ENCODE results near the gene TBX4.
A peak's percentile ranks its signal among the peaks of the same experiment; 100 is the strongest.

TBX4 gene

DNA sequence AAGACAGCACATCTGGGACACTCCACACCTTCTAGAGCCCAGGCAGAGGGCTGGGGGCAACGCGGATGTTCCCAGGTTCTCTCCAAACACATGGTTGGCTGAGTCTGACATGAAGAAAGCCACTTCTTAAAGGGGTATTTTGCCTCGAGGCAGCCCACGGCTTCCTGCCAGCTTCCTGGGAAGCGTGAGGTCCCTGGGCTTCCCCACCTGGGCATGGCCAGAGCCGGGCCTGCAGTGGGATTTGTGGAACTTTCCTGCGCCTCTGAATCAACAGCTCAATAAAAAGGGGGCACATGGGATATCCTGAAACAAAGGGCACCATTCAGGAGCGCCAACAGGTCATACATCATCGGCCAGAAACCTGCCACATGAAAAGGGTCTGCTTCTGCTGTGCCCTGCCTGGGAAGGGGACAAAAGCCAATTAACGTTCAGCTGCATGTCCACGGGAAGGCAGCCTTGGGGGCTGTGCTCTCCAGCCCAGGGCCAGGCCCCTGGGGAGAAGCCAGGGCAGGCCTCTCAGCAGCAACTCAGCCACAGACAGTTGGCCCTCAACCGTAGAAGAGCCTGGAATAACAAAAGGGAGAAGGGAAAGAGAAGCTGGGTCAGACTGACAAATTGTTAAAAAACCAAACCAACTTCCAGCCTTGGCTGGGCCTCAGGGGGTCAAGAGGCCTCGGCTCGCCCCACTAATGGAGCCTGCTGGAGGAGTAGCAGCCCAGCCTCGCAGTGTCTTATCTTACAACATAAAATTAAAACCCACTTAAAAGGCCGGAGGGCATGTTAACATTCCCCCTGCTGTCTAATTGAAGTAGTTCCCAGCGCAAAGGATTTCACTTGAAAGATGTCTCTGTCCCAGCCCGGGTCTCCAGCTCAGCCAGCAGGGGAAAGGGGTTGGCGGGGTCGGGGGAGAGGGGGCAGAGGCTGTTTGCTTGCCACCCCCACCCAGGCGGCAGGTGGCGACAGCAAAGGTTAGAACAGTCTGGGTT lies 34.2 kb downstream of the TBX4 start:
- TF ChIP-seq POLR2AphosphoS5 (IDR thresholded peaks at IDR 0.05; ENCODE audit: borderline replicate concordance, low read depth, low read length) (no peak), FOXP2 (optimal IDR thresholded peaks at IDR 0.05; ENCODE audit: control extremely low read depth, extremely low read length, insufficient read depth) (no peak), EZH2 (IDR thresholded peaks at IDR 0.05) (no peak)
- H3K9me3 ChIP-seq (ENCODE audit: low read depth, low read length): no peaks in the 10 kb centered on the region
- no peak overlapping the region for H3K4me3 ChIP-seq
- no peak overlapping the region for H3K27ac ChIP-seq
- H3K9ac ChIP-seq (ENCODE audit: insufficient read length): no peak overlapping the region
- peak; percentile 44 for DNase-seq (ENCODE audit: low read depth, low spot score)
- no peaks in the 10 kb centered on the region for H3K36me3 ChIP-seq (ENCODE audit: insufficient read depth, low read length)

DNA sequence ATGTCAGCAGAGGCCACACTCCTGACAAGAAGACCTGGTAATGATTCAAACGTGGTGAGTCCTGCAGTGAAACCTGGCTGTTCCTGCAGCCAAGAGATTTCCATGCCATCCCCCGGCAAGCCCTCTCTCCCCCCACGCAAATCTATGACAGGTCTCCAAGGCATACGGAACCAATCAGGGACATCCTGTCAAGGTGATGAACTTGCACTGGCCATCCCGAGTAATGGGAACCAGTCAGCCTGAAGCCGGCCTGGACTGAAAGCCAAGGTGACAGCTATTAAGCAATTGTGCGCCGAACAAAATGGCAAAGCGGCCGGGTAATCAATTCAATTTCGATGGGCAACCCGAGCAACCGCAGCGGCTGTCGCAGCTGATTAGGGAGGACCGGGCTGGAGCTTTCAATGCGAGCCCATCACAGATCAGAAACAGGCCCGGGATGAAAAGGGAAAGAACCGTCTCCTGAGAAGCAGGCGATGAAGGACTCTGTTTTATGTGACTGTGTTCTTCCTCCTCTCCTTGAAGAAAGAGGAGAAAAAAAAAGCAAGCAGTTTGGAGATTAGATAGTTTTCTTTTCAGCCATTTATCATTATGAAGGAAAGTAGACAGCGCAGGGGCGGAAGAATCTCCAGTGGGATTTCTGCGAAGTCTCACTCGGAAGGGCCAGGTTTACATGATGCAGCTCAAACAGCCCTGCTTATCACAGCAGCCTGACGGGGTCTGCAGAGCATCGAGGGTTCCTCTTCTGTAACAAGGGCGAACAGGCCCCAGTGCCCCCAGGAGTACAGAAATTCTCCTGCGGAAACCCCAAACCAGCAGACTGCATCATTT lies 35.2 kb downstream of the TBX4 start:
- Histone ChIP-seq H3K4me3 (no peak overlapping the region), H3K27ac (no peak overlapping the region), H3K9ac (ENCODE audit: insufficient read length) (no peak overlapping the region), H3K9me3 (ENCODE audit: low read depth, low read length) (no peaks in the 10 kb centered on the region), H3K36me3 (ENCODE audit: insufficient read depth, low read length) (no peaks in the 10 kb centered on the region)
- no peak for DNase-seq (ENCODE audit: low read depth, low spot score)
- TF ChIP-seq POLR2AphosphoS5 (IDR thresholded peaks at IDR 0.05; ENCODE audit: borderline replicate concordance, low read depth, low read length) (no peak), EZH2 (IDR thresholded peaks at IDR 0.05) (no peak), FOXP2 (optimal IDR thresholded peaks at IDR 0.05; ENCODE audit: control extremely low read depth, extremely low read length, insufficient read depth) (no peak)

DNA sequence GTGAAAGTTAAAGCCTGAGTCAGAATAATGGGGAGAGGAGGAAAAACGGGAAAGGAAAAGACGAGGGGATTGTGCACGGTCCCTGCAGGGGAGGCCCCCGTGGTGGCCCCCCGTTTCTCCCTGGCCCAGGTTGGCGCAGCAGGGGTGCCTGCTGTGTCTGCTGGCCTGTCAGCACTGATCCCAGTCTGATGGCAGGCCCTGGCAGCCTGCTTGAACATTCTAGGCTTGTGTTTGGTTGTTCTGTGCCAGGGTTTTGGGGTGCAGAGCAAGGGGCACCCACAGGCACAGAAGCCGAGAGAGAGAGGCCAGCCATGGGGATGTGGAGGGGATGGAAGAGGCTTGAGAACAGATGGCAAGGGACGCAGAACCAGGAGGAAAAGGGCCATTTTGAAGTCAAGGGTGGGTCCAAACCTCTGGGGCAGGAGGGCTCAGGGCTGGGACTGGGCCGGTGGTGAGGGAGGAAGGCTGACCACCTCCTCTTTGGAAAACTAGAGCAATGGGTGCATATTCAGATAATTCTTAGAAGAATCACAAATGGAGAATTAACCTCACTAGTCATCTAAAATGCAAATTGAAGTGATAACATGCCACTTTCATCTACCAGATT lies 35.9 kb downstream of the TBX4 start:
- H3K36me3 ChIP-seq (ENCODE audit: insufficient read depth, low read length): no peaks in the 10 kb centered on the region
- no peak overlapping the region for H3K4me3 ChIP-seq
- TF ChIP-seq EZH2 (IDR thresholded peaks at IDR 0.05) (no peak), POLR2AphosphoS5 (IDR thresholded peaks at IDR 0.05; ENCODE audit: borderline replicate concordance, low read depth, low read length) (no peak), FOXP2 (optimal IDR thresholded peaks at IDR 0.05; ENCODE audit: control extremely low read depth, extremely low read length, insufficient read depth) (no peak)
- H3K9me3 ChIP-seq (ENCODE audit: low read depth, low read length): no peaks in the 10 kb centered on the region
- H3K27ac ChIP-seq: no peak overlapping the region
- no peak for DNase-seq (ENCODE audit: low read depth, low spot score)
- no peak overlapping the region for H3K9ac ChIP-seq (ENCODE audit: insufficient read length)

DNA sequence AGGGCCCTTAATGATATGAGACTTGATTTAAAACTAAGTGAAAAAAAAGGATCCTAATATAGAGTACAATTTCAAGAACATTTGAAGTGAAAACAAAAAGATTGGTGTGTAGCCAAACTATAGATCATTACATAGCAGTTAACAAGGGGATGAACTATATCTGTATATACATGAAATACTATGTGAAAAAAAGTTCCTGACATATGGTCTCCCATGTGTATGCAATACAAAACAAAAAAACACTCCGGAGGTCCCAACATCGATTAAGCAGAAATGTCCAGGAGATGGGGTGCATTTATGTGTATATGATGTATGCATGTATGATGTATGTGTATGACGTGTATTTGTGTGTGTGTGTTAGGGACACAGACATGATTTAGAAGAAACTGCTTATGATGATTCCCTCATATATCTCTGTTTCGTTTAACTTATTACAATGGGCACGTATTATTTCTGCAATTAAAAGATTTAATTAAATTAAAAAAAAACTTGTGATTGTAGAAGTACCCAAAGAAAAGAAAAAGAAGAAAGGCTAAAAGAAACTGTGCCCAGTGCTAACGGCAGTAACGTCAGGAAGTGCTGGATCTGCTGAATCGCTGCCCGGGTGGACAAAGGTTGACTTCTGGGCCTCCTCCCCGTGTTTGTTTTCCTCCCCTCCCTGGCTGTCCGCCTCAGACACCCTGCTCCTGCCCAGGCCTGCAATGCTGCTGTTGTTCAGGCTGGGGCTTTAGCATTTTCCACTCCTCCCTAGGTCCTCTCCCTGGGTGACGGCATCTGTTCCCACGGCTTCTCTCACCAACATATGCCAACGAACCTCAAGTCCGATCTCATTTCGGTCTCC lies 36.9 kb downstream of the TBX4 start:
- no peak overlapping the region for H3K4me3 ChIP-seq
- H3K9me3 ChIP-seq (ENCODE audit: low read depth, low read length): no peaks in the 10 kb centered on the region
- no peak for TF ChIP-seq EZH2 (IDR thresholded peaks at IDR 0.05)
- TF ChIP-seq POLR2AphosphoS5 (IDR thresholded peaks at IDR 0.05; ENCODE audit: borderline replicate concordance, low read depth, low read length): no peak
- no peak for TF ChIP-seq FOXP2 (optimal IDR thresholded peaks at IDR 0.05; ENCODE audit: control extremely low read depth, extremely low read length, insufficient read depth)
- no peak for DNase-seq (ENCODE audit: low read depth, low spot score)
- no peaks in the 10 kb centered on the region for H3K36me3 ChIP-seq (ENCODE audit: insufficient read depth, low read length)
- H3K9ac ChIP-seq (ENCODE audit: insufficient read length): no peak overlapping the region
- no peak overlapping the region for H3K27ac ChIP-seq

DNA sequence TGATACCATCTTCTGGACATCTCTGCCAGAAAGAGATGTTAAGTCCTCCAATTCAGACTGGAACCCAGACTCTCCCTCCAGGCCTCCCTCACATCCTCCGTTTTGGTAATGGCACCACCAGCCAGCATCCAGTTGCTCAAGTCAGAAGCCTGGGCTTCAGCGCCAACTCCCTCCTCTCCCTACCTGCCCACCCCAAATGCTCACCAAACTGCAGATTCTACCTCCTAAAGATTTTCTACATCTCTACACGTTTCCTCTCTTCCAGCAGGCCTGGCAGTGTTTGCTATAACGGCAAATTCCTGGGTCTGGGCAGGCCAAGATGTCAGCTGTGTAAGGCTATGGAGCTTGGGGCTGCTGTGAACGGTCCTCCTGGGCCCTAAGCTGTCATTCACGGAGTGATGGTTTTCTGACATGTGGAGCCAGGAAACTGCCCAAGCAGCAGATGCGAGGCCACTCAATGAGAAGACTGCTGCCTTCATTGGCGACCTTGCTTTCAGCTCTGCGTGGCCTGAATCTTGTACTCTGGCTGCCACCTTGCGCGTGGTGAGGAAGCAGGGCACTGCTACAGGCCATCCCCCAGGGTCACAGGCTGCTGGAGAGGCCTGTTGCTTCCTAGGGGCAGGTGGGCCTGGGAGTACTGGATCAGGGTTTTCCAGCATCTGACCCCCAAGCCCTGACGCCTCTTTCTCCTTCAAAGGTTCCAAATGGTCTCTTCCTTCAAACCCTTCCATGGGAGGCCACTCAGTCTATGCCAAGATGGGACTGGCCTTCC lies 37.7 kb downstream of the TBX4 start:
- Histone ChIP-seq H3K27ac (no peak overlapping the region), H3K4me3 (no peak overlapping the region), H3K9ac (ENCODE audit: insufficient read length) (no peak overlapping the region), H3K36me3 (ENCODE audit: insufficient read depth, low read length) (no peaks in the 10 kb centered on the region), H3K9me3 (ENCODE audit: low read depth, low read length) (no peaks in the 10 kb centered on the region)
- TF ChIP-seq FOXP2 (optimal IDR thresholded peaks at IDR 0.05; ENCODE audit: control extremely low read depth, extremely low read length, insufficient read depth): no peak
- no peak for TF ChIP-seq EZH2 (IDR thresholded peaks at IDR 0.05)
- TF ChIP-seq POLR2AphosphoS5 (IDR thresholded peaks at IDR 0.05; ENCODE audit: borderline replicate concordance, low read depth, low read length): no peak
- no peak for DNase-seq (ENCODE audit: low read depth, low spot score)

DNA sequence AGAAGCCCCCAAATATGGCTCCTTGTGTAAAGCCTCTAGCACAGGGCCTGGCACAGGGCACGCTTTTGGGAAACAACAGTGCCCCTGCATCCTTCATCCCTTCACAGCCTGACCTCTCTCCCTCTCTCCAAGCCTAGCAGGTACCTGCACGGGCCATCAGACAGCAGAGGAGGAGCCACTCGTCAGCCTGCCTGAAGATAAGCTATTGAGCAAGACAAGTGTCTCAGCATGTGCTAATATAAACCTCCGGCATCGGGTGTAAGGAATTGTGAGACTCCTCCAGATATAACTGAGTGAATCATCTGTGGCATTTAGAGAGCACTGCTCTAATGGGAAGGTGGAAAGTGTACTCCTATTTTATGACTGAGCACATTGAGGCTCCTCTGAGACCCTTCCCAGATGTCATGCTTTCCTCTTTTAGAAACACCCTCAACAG lies 38.3 kb downstream of the TBX4 start:
- H3K36me3 ChIP-seq (ENCODE audit: insufficient read depth, low read length): no peaks in the 10 kb centered on the region
- H3K27ac ChIP-seq: no peak overlapping the region
- no peak overlapping the region for H3K9ac ChIP-seq (ENCODE audit: insufficient read length)
- DNase-seq (ENCODE audit: low read depth, low spot score): no peak
- no peak overlapping the region for H3K4me3 ChIP-seq
- no peaks in the 10 kb centered on the region for H3K9me3 ChIP-seq (ENCODE audit: low read depth, low read length)
- TF ChIP-seq EZH2 (IDR thresholded peaks at IDR 0.05) (no peak), FOXP2 (optimal IDR thresholded peaks at IDR 0.05; ENCODE audit: control extremely low read depth, extremely low read length, insufficient read depth) (no peak), POLR2AphosphoS5 (IDR thresholded peaks at IDR 0.05; ENCODE audit: borderline replicate concordance, low read depth, low read length) (no peak)

DNA sequence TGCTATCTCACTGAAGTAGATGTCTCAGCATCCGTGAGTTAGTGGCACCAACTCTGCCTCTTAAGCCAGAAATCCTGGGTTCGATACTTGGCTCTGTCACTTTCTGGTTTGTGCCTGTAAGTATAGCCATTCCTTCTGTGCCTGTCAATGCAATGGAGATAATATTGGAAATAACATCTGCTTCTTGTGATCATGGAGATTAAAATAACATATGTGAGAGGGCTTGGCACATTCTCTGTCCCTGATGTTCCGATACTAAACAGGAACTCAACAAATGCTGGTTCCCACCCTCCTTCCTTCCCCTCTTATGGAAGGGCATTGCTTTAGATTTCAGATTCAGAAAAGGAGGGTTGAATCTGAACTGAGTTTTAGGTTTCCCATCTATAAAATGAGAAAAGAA lies 39.8 kb downstream of the TBX4 start:
- Histone ChIP-seq H3K27ac (no peak overlapping the region), H3K9me3 (ENCODE audit: low read depth, low read length) (no peaks in the 10 kb centered on the region), H3K4me3 (no peak overlapping the region), H3K9ac (ENCODE audit: insufficient read length) (no peak overlapping the region), H3K36me3 (ENCODE audit: insufficient read depth, low read length) (no peaks in the 10 kb centered on the region)
- TF ChIP-seq EZH2 (IDR thresholded peaks at IDR 0.05) (no peak), POLR2AphosphoS5 (IDR thresholded peaks at IDR 0.05; ENCODE audit: borderline replicate concordance, low read depth, low read length) (no peak), FOXP2 (optimal IDR thresholded peaks at IDR 0.05; ENCODE audit: control extremely low read depth, extremely low read length, insufficient read depth) (no peak)
- DNase-seq (ENCODE audit: low read depth, low spot score): no peak
